GM21825 (cell line): ENCODE measurements around the gene CDCA5.
A peak's percentile ranks its signal among the peaks of the same experiment; 100 is the strongest.

Experiments used
- ATAC-seq: cut with Tn5 transposase; IDR thresholded peaks from one replicate; pipeline ENCODE4 v1.9.1; 2021; ENCODE audit warnings: mild to moderate bottlenecking, moderate library complexity; ENCODE audit not compliant: unreplicated experiment

CDCA5 gene

GRCh38 chr11:65047581-65048422 is 36.0 kb downstream of the CDCA5 start:
- ATAC-seq = no peak

GRCh38 chr11:65045728-65046127 is 38.1 kb downstream of the CDCA5 start:
- no peak for ATAC-seq

GRCh38 chr11:65045061-65045460 is 38.8 kb downstream of the CDCA5 start:
- no peak for ATAC-seq

- ATAC-seq = no peak
Measured at GRCh38 chr11:65043881-65044501, 39.8 kb downstream of the CDCA5 start.

DNA sequence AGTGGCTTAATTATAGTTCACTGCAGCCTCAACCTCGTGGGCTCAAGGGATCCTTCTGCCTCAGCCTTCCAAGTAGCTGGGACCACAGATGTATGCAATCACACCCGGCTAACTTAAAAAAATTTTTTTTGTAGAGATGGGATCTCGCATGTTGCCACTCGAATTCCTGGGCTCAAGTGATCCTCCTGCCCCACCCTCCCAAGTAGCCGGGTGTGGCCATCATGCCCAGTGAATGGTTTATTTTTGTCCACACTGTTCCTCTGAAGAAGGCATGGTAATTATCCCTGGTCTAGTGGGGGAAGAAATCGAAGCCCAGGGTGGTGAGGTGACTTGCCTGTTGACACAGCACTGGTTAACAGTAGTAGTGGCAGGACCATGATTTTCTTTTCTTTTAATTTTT is 40.9 kb downstream of the CDCA5 start:
- no peak for ATAC-seq

DNA sequence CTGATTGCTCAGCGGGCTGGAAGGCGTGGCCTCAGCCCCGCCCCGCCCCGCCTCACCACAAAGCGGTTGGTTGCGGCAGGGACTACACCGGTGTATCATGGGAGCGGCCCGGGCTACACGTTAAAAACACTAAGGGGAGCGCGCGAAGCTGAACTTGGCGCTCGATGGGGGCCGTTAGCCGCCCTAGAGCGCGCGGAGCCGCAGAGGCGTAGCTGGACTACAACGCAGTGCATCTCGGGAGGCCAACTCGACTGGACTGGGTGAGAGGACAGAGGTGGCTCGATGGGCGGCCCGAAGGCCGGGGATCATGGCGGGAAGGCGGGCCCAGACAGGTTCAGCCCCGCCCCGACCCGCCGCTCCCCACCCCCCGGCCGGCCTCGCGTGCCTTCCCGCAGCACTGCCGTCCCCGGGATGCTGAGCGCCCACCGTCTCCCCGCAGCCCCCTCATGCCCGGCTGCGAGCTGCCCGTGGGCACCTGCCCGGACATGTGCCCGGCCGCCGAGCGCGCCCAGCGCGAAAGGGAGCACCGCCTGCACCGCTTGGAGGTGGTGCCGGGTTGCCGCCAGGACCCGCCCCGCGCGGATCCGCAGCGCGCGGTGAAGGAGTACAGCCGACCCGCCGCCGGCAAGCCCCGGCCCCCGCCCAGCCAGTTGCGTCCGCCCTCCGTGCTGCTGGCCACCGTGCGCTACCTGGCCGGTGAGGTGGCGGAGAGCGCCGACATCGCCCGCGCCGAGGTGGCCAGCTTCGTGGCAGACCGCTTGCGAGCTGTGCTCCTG is 42.8 kb downstream of the CDCA5 start, which contains the start of gene SAC3D1:
Gene SAC3D1 (plus strand): TSS at position 364 of the 776 bp plus-strand sequence. CDS start 83 bp downstream, at position 447.
- ATAC-seq = peak; percentile 85

- no peak for ATAC-seq
Measured at GRCh38 chr11:65040520-65040846, 43.4 kb downstream of the CDCA5 start.

DNA sequence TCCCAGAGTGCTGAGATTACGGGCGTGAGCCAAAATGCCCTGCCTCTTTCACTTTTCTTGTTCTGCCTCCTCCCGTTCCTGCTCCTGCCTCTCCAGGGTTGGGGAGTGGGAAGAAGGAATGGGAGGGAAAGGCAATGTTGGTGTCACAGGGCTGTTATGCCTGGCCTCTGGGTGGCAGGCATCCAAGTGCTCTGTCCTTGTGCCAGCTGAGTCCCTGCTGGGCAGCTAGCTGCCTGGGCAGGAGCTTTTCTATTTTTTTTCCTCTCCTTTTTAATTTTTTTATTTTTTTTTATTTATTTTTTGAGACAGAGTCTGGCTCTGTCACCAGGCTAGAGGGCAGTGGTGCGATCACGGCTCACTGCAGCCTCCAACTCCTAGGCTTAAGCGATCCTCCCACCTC is 46.9 kb downstream of the CDCA5 start:
- ATAC-seq = no peak

- no peak for ATAC-seq
Measured at GRCh38 chr11:65035579-65035978, 48.3 kb downstream of the CDCA5 start.

DNA sequence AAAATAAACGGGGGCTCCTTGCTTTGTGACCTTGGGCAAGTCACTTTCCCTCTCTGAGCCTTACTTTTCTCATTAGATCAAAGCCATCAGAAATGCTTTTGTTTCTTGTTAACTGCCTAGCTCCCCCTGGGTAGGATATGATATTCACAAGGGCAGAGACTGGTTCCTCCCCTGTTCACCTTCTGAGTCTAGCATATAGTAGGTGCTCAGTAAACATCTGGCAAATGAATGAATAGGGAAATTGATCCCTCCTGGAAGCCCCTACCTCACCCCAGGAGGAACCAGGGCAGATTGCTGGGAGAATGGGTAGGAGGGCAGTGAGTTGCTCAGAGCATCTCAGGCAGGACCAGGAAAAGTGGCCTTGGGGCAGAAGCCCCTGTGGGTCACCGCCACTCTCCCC is 49.4 kb downstream of the CDCA5 start:
- ATAC-seq = no peak

- no peak for ATAC-seq
Measured at GRCh38 chr11:65032216-65032615, 51.6 kb downstream of the CDCA5 start.
